ENCODE results near the gene ANK2. TPM values are rescaled to one million over a fixed set of nuclear protein-coding genes. Genes with fewer than 3 reads are reported as not detected.
A peak's percentile ranks its signal among the peaks of the same experiment; 100 is the strongest.

ANK2 gene
- total and polyA plus RNA-seq, 2 of the 13 experiments (the other 11 are each of a cell fraction or from before 2014, with no cell fraction given), result 2.7 to 15.1 TPM

GRCh38 chr4:113147498-113148111 is 98.2 kb downstream of the ANK2 start (continued):
- TF ChIP-seq POLR2AphosphoS5 (IDR thresholded peaks at IDR 0.05; ENCODE audit: low read depth, low read length) (peak; percentile 57), MZF1 (CRISPR knock-in tag; IDR thresholded peaks at IDR 0.05; ENCODE audit: borderline replicate concordance) (no peak), IRF1 (CRISPR knock-in tag; IDR thresholded peaks at IDR 0.05; ENCODE audit: low read depth) (no peak), ZNF138 (CRISPR knock-in tag; IDR thresholded peaks at IDR 0.05; ENCODE audit: low read depth) (no peak), MAFF (IDR thresholded peaks at IDR 0.05; ENCODE audit: low read depth, low read length) (no peak), ZMYM3 (CRISPR knock-in tag; IDR thresholded peaks at IDR 0.05) (no peak), MAFK (conservative IDR thresholded peaks at IDR 0.05 in 1 of 2, IDR thresholded peaks at IDR 0.05 in 1 of 2; ENCODE audit: low read length in 2 of 2) (0 out of 4 replicates have a peak, but pooled peaks of 1 of the 2 experiments have one; percentile 1), ZNF589 (CRISPR knock-in tag; conservative IDR thresholded peaks at IDR 0.05) (no peak), DMAP1 (CRISPR knock-in tag; IDR thresholded peaks at IDR 0.05) (peak; percentile 10; the same call in 1 of the 2 replicates), ZHX1 (CRISPR knock-in tag; IDR thresholded peaks at IDR 0.05; ENCODE audit: low read depth) (no peak), ZBTB38 (CRISPR knock-in tag; IDR thresholded peaks at IDR 0.05) (no peak), ZFX (CRISPR knock-in tag; IDR thresholded peaks at IDR 0.05; ENCODE audit: low read depth) (no peak), ZNF776 (CRISPR knock-in tag; IDR thresholded peaks at IDR 0.05) (no peak), RARA (CRISPR knock-in tag; IDR thresholded peaks at IDR 0.05) (0 out of 2 replicates have a peak, but pooled peaks have one; percentile 6)
